ENCODE measurements around the gene OAT.

OAT gene

DNA sequence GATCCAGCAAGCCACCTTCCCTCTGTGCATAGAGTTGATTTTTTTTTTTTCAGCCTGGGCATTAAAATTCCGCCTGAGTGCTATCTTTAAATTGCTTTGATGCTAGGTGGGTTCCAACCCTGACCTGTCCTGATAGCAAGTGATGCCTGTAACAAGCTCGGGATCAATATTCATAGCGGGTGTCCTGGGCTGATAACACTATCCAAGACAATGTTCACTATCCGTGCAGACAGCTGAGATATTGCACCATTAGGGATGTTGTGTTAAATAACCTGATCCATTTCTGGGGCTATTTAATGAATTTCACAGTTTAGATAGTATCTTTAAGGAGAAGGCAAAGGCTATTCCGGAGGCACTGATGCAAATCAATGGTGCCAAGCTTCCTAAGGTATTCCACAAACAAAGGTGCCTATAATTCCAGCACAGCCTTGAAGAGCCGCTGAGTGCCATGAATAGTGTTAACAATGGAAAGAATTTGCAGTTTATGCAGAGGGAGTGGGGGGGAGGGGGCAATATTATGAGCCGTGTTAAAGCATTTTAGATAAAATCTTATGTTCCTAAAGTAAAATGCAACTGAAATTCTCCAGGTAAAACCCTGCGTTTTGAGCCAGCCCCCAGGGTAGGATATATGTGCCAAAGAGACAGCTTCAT is 35.4 kb upstream of the OAT start:
- no peak for TF ChIP-seq CTCF (conservative IDR thresholded peaks at IDR 0.05; ENCODE audit: control insufficient read depth, insufficient read depth, low read depth, low read length)
- DNase-seq (ENCODE audit: low read depth): no peak

GRCh38 chr10:124451276-124451675 is 32.6 kb upstream of the OAT start:
- no peak for TF ChIP-seq CTCF (conservative IDR thresholded peaks at IDR 0.05; ENCODE audit: control insufficient read depth, insufficient read depth, low read depth, low read length)
- no peak for DNase-seq (ENCODE audit: low read depth)
- no peak overlapping the region for H3K4me3 ChIP-seq (ENCODE audit: control insufficient read depth, low read depth, low read length)

More for the DNA sequence above, 35.4 kb upstream of the OAT start:
- no peak overlapping the region for H3K4me3 ChIP-seq (ENCODE audit: control insufficient read depth, low read depth, low read length)

DNA sequence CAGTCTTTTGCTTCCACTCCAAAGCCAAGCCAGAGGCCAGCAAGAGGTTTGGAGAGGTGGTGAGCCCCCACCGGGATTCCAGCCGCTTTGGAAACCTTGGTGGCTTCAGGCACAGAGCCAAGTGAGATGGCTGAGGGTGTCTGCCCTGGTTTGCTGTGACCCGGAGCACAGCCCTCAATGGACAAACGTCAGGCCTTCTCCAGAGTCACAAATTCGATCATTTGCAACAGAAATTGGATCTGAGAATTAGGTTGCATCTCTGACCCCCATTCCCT is 32.0 kb upstream of the OAT start:
- TF ChIP-seq CTCF (conservative IDR thresholded peaks at IDR 0.05; ENCODE audit: control insufficient read depth, insufficient read depth, low read depth, low read length): no peak
- DNase-seq (ENCODE audit: low read depth): no peak
- no peak overlapping the region for H3K4me3 ChIP-seq (ENCODE audit: control insufficient read depth, low read depth, low read length)

- DNase-seq (ENCODE audit: low read depth): no peak
- no peak for TF ChIP-seq CTCF (conservative IDR thresholded peaks at IDR 0.05; ENCODE audit: control insufficient read depth, insufficient read depth, low read depth, low read length)
- H3K4me3 ChIP-seq (ENCODE audit: control insufficient read depth, low read depth, low read length): no peak within 1 kb of the TSS
Measured at GRCh38 chr10:124450012-124450782, 31.5 kb upstream of the OAT start, which contains the start of gene NKX1-2. TSS of gene NKX1-2 (minus strand) at chr10:124450035. CDS start at chr10:124449943, 92 bp downstream.

GRCh38 chr10:124449170-124450011 is 30.7 kb upstream of the OAT start:
- no peak overlapping the region for H3K4me3 ChIP-seq (ENCODE audit: control insufficient read depth, low read depth, low read length)
- no peak for TF ChIP-seq CTCF (conservative IDR thresholded peaks at IDR 0.05; ENCODE audit: control insufficient read depth, insufficient read depth, low read depth, low read length)
- no peak for DNase-seq (ENCODE audit: low read depth)

GRCh38 chr10:124448696-124449169 is 30.0 kb upstream of the OAT start:
- TF ChIP-seq CTCF (conservative IDR thresholded peaks at IDR 0.05; ENCODE audit: control insufficient read depth, insufficient read depth, low read depth, low read length): no peak
- no peak overlapping the region for H3K4me3 ChIP-seq (ENCODE audit: control insufficient read depth, low read depth, low read length)
- DNase-seq (ENCODE audit: low read depth): no peak

All from fibroblast of mammary gland (primary cell).